GM20000 (cell line): ENCODE measurements around the gene EPS8L1.
"Not testable (repeated sequence)": the region's sequence is repeated elsewhere in the genome, so short reads cannot be mapped to it uniquely, and the experiment has no call there.

Experiments used
- DNase-seq: peaks from one replicate; pipeline ENCODE4 v3.0.0; 2012; ENCODE audit warnings: low spot score
- CTCF ChIP-seq: IDR thresholded peaks from 2 replicates; pipeline ENCODE4 v1.5.1; 2012; ENCODE audit warnings: mild to moderate bottlenecking, control low read depth; ENCODE audit errors: extremely low read depth, missing control alignments

The EPS8L1 gene

GRCh38 chr19:55099557-55100506 lies 24.2 kb downstream of the EPS8L1 start:
- no peak for TF ChIP-seq CTCF
- DNase-seq = no peak

- no peak for DNase-seq
These were observed 25.6 kb downstream of the EPS8L1 start for GRCh38 chr19:55101261-55101660.

GRCh38 chr19:55103190-55103589 lies 27.5 kb downstream of the EPS8L1 start:
- DNase-seq = no peak
- no peak for TF ChIP-seq CTCF

More at GRCh38 chr19:55101261-55101660, 25.6 kb downstream of the EPS8L1 start:
- TF ChIP-seq CTCF = no peak

- DNase-seq = no peak
- TF ChIP-seq CTCF = no peak
These were observed 29.6 kb downstream of the EPS8L1 start for GRCh38 chr19:55105237-55105636.

GRCh38 chr19:55106591-55106990 lies 30.9 kb downstream of the EPS8L1 start:
- no peak for DNase-seq
- TF ChIP-seq CTCF = no peak

GRCh38 chr19:55107252-55107651 lies 31.6 kb downstream of the EPS8L1 start:
- DNase-seq = not testable (repeated sequence)

GRCh38 chr19:55109527-55110291 lies 34.0 kb downstream of the EPS8L1 start:
- no peak for DNase-seq
- no peak for TF ChIP-seq CTCF
